ENCODE measurements around the gene FOXRED2.

DNA sequence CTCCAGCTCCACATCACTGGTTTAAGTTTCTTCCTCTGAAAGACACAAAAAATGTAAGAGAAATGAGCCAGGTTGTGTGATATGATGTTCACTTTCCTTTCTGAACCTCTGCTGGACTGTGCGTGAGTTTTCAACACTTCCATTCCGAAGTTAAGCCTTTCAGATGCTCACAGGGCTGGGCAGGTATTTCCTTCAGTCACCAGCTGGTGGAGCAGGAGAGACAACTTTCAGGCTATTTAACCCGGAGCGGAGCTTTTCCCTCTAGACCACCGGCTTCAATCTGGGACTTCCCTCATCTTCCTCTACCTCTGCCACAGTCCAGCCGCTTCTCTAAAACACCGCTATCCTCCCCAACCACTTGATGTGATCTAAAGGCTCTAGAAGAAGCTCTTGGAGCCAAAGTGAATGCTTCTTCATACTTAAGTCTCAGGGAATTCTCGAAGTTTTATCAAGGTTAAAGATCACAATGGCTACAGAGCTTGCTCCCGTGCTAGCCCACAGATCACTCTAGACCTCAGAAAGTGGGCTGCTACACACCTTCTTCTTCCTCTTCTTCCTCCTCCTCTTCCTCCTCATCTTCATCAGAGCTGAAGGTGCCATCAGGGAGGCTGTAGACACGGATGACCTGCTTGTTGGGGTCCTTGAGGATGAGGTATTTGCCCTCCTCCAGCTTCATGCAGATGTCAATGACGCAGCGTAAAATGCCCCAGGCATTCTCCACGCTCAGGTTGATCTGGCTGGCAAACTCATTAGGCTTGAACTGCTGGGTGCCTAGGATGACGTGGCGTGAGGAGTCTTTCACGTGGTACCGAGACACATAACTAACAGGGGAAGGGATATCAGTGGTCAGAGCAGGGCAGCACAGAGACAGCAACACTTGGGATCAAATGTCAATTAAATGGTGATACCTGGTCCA is 4.4 kb upstream of the FOXRED2 start:
- TF ChIP-seq CTCF (IDR thresholded peaks at IDR 0.05) (peak; percentile 25 to 52 (median 44)), POLR2A (IDR thresholded peaks at IDR 0.05) (no peak)
